GM19395 (cell line): Measurements from ENCODE around the gene GATAD2B.
"Not testable (repeated sequence)": the region's sequence is repeated elsewhere in the genome, so short reads cannot be mapped to it uniquely, and the experiment has no call there.

ENCODE experiments used
- ATAC-seq: cut with Tn5 transposase; IDR thresholded peaks from one replicate; pipeline ENCODE4 v1.9.1; 2021; ENCODE audit warnings: mild to moderate bottlenecking, moderate library complexity; ENCODE audit not compliant: unreplicated experiment

The GATAD2B gene

DNA sequence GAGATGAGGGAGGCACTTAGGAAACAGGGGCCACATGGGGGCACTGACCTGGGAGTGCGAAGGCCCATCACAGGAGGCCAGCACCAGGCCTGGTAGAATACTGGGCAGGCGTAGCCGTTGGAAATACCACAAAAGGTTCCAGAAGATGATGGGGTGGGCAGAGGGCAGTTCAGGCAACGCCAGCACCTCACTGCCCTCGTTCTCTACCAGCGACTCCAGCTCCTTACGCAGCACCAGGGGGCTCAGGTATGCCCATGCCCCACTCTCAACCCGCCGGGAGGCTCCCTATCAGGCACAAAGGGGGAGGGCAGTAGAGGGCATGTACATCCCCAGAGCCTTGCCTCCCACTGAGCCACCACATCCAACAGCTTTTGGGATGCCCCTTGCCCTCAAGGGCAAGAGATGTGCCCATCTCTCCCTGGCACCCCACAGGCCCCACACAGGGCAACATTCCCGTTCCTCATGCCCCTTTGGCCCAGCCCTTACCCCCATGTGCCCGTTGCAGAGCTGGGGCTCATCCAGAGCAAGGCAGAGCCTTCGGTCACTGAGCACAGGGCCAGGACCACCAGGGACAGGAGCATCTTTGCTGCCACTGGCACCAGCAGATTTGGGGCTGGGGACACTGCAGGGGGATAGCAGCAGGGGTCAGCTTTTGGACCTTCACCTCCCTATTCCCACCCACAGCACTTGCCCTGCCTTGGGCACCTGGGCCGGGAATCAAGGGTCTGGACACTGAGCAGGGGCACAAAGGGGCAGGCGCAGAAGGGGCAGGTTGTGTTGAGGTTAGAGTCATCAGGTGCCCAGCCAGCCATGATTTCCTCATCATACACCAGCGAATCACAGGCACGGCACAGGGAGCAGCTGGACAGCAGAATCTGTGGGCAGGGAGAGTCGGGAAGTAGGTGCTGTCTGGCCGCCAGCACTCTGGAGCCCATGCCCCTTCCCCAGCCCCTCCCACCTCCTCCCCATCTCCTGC lies 9.7 kb upstream of the GATAD2B start:
- ATAC-seq, result no peak

DNA sequence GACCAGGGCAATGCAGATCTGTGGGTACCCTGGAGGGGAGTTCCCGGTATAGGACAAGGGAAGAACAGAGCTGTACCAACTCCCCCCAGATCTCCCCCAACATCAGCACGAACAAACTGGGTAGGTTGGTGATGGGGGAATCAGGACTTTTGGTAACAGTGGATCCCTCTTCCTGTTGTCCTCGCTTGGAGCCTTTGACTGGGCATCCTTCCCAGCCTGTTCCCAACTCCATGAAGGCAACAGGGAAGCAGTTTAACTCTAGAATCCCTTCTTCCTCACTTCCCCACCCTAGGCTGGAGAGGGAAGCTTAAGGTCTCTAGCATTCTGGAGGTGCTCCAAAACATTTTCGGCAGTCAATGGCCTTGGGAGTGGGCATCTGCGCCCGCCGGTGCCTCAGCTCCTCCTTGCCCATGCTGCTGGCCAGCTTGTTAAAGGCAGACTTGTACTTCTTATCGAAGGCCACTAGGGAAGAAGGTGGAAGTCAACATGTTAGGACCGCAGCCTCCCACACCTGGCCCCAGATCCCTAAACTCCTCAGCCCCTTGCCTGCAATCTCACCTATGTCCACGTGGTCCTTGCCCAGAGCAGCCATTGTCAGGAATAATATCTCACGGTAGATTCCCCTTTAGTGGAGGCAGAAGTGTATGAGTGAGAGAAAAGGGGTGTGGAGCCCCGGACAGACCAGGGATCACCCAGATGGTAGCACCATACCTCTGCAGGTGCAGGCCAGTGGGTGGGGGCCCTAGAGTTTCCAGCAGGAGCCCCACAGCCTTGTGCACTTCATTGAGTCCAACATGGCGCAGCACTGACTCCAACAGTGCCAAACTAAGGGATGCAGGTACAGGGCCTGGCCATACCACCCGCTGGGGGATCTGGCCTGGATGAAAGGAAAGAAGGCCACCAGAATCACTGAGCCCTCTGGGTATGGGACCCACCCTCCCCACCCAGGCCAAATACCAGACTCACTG lies 7.5 kb upstream of the GATAD2B start:
- ATAC-seq, result no peak

DNA sequence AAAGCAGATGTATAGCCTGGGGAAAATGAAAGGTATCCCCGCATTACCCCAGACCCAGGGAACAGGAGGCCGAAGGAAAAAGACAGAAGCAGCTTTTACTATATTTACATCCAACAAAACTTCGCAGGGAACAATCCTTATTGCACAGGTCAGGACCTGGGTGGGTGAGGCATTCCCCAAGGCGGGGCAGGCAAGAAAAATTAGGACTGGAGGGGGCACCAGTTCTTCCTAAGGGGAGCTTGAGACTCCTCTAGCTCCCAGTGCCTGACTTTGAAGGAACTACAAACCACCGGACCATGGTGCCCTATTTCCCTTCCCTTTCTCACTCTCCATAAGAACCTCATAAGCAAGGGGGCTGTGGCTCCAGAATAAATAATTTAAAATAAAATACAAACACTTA lies 6.7 kb upstream of the GATAD2B start:
- no peak for ATAC-seq

DNA sequence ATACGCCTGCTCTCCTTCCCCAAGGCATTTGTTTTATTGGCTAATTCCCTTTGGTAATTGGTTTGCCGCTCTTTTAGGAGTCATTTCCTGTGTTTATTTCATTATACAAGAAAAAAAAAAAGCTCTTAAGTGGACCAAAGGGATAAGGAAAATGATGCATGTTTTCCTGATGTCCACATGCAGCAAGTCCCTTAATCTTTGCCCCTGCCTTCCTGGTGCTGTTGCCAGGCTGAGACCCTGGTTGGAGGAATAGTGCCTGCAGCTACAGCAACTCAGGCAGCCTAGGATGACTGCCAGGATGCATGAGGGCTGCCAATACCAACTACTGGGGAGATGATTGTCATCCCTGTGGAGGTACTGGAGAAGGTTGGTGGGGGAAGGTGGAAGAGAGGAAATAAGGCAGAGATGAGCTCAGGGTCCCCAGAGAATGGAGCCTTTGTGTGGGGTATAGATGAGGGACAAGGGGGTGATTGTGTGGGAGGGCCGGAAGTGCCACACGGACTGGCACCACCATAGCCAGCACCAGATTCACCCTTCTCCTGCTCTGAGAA lies 6.1 kb upstream of the GATAD2B start:
- no peak for ATAC-seq

- ATAC-seq, result no peak
Measured at GRCh38 chr1:153928245-153928644, 5.5 kb upstream of the GATAD2B start.

GRCh38 chr1:153926405-153926804 lies 3.6 kb upstream of the GATAD2B start:
- ATAC-seq, result no peak

GRCh38 chr1:153922076-153922971 lies 448 bp downstream of the GATAD2B start:
- ATAC-seq, result peak; percentile 30

DNA sequence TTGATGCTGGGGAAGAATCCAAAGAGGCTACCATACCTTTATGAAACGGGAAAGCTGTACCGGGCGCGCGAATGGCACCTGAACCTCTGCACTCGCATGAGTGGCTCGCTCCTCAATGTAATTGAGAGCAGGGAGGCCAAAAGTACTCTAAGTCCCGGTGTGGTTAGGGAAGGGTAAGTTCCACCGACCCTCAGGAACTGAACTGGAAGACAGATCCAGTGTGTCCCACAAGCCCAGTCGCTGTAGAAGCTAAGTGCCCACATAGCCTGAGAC lies 1.0 kb downstream of the GATAD2B start:
- ATAC-seq, result no peak

DNA sequence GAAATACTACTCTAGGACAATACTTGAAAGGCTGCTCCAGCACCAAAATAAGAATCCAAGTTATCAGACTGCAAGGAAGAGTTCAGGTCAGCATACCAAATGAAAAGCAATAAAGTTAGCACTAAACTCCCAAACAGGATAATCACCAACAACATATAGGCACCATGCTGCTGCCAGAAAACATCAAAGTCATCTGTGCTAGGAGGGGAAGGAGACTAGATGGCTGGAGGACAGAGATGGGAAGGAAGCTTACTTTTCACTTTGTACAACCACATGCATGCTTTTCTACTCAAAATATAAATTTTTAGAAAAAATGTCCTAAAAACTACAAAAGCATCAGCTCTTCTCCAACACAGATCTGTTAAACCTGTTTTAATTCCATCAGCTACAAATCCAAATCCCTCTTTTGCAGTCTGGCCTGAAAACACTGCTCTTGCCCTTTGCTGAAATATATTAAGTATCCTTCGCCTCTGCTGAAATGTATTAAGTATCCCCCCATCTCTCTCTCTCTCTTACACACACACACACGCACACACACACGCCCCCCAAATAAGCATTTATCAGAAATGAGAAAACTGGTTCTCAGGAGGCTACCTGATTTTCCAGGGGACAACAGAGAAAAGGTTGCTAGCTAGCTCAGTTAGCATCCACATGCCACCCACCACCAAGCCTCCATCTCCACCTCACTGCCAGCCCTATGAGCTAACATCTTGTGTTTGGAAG lies 1.5 kb downstream of the GATAD2B start:
- no peak for ATAC-seq

DNA sequence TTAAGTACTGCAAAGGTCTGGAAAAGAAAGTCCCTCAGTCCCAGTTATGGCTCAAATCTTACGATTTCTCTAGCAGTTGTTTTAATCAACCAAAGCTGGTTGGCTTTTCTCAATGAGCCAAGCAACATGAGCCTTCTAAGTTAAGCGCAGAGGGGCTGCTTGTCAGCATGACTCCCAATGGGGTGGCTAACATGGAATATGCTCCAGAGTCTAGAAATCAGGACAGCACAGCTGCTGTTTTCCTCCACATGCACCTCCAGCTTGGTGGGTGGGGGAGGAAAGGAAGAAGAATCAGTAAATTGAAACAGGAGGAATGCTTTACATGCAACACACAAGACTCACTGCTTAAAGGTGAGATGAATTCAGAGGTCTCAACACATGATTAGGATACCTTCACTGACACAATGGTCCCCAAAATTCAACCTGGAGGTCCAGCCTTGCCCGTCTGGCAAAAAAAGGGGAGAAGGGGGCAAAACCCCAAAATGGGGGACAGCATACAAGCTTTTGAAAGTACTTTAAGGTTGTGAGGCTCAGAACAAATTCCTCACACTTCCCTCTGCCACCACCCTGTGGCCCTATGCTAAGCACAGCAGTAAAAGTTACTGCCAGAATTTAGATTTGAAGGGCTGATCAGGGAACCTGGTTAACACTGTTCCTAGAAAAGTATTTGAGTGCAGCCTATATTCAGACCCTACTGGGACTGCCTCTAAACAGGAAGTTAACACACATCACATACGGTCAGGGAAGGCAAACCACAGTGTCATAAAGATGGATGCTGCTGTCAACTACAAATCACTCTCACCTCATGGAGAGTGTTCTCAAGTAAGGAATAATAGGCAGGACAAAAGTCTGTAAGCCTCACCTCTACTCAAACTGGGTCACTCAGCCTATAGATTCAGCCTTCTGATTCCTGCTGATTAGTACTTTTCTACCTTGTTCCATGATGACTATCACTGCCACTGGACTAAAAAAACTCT lies 2.6 kb downstream of the GATAD2B start:
- no peak for ATAC-seq

DNA sequence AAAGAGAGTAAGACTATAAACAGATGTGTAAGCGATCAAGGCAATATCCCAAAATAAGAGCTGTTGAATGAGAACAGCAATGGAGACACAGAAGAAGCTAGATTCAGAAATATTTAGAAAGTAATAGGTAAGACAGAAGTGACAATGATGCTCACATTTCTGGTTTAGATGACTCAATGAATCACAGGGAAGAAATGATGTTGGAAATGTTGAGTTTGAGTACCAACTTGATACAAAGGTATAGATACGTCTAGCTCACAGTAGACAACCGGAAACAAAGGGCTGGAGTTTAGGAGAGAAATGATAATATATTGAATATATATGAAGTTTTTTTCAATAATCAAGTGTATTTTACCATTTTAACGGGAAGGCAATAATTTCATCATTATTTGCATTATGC lies 6.5 kb downstream of the GATAD2B start:
- ATAC-seq, result no peak

GRCh38 chr1:153912349-153912748 lies 10.4 kb downstream of the GATAD2B start:
- ATAC-seq, result no peak

- not testable (repeated sequence) for ATAC-seq
Measured at GRCh38 chr1:153910560-153910959, 12.2 kb downstream of the GATAD2B start.

DNA sequence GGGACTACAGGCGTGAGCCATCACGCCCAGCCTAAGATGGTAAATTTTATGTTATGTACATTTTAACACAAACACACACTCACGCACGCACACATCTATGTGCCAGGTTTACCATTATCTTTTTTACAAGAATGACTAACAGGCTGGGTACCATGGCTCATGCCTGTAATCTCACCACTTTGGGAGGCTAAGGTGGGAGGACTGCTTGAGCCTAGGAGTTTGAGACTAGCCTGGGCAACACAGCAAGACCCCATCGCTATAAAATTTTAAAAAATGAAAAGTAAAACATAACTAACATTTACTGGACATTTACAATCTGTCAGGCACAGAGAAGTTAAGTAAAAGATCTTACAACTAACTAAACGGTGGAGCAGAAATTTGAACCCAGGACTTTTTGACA lies 14.7 kb downstream of the GATAD2B start:
- no peak for ATAC-seq

DNA sequence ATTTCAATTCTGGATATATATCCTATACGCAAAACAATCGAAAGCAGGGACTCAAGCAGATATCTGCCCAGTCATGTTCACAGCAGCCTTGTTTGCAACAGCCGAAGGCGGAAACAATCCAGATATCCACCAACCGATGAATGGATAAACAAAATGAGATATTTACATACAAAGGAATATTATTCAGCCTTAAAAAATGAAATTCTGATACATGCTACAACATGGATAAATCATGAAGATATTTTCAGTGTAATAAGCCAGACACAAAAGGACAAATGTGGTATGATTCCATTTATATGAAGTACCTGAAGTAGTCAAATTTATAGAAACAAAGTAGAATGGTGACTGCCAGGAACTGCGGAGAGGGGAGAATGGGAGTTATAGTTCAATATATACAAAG lies 15.6 kb downstream of the GATAD2B start:
- no peak for ATAC-seq

GRCh38 chr1:153906396-153906795 lies 16.4 kb downstream of the GATAD2B start:
- ATAC-seq, result no peak

DNA sequence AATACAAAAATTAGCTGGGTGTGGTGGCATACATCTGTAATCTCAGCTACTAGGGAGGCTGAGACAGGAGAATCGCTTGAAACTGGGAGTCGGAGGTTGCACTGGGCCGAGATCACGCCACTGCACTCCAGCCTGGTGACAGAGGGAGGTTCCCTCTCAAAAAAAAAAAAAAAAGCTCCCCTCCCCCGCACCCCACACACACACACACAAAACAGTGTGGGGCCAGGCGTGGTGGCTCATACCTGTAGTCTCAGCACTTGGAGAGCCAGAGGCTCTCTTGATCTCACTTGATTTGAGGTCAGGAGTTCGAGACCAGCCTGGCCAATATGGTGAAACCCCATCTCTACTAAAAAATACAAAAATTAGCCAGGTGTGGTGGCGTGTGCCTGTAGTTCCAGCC lies 16.9 kb downstream of the GATAD2B start:
- ATAC-seq, result not testable (repeated sequence)

DNA sequence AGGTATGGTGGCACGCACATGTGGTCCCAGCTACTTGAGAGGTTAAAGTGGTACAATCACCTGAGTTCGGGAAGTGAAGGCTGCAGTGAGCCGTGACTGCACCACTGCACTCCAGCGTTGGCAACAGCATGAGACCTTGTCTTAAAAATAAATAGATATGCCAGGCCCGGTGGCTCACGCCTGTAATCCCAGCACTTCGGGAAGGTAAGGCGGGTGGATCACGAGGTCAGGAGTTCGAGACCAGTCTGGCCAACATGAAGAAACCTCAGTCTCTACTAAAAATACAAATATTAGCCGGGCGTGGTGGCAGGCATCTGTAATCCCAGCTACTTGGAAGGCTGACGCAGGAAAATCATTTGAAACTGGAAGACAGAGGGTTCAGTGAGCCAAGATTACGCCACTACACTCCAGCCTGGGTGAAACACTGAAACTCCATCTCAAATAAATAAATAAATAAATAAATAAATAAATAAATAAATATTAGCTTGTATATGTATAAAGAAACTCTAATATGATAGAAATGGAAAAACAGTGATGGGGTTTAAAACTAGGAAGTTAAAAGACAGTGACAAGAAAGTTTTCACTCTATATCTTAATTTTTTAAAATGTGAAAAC lies 18.8 kb downstream of the GATAD2B start:
- no peak for ATAC-seq
